ENCODE measurements around the gene PDE5A.
"Not testable (repeated sequence)": the region's sequence is repeated elsewhere in the genome, so short reads cannot be mapped to it uniquely, and the experiment has no call there.

The PDE5A gene

GRCh38 chr4:119628281-119629141 is at the start of gene PDE5A:
Gene PDE5A, minus strand, starts transcription at chr4:119628804. Its CDS starts 133 bp downstream, at chr4:119628671.
- peak; percentile 68 for DNase-seq

DNA sequence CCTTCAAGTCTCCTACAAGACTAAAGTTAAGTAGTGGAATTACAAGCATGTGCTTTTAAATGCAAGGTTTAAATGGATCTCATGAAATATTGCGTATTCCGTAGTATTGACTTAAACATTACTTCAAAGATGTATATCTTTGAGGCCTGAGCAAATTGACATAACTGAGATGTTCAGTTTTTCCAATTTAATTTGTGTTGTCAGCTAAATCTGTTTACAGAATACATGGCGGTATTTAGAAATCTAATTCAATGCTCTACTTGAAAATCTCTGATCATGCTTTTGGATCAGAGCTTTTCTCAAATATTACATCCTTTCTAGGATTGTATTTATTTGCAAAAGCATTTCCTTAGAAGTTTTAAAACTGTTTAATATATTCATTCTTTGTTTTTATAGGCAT is 47.5 kb upstream of the PDE5A start:
- DNase-seq, result no peak

DNA sequence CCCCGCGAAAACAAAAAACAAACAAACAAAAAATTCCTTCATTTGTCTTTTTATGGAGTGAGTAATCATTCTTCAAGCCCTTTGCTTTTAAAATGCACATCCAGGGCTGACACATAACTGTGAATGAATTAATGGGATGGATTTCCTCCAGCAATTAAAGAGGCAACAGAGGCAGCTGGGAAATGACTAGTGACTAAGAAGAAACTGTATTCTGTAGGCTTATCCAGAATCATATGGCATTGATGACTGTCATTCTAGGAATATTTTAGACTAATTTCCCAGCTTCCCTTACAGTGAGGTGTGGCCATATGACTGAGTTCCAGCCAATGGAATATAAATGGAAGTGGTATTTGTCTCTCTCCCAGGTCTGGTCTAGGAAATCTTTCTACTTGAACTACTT is 46.8 kb upstream of the PDE5A start:
- no peak for DNase-seq

DNA sequence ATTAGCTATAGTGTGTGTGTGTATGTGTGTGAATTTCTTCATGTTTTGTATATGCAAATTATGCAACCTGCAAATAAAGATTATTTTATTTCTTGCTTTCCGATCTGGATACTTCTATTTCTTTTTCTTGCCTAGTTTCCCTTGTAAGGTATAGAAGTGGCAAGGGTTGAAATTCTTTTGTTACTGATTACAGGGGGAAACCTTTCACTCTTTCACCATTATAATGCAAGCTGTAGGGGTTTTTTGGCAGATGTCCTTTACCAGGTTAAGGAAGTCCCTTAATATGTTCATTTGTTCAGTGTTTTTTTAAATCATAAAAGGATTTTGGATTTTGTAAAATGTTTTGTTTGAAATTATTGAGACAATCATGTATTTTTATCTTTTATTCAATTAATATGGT is 44.3 kb upstream of the PDE5A start:
- no peak for DNase-seq

- DNase-seq, result no peak
Measured at GRCh38 chr4:119672086-119672485, 43.5 kb upstream of the PDE5A start.

GRCh38 chr4:119671205-119671604 is 42.6 kb upstream of the PDE5A start:
- no peak for DNase-seq

DNA sequence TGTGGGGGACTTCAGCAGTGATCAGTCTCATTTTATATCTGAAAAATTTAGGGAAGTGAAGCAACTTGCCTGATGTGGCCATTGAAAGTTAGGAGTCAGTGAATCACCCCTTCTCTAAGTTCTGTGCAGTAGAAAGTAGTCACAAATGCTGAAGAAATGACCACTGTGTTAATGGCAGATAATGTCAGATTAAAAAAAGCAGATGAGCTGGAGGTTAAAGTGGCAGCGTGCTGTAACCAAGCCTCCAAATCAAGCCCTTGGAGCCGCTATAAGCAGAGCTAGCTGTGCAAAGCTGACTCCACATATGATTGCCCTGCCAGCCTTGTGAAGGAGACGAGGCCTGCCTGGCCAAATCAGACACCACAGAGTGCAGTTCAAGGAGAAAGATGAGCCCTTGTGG is 39.2 kb upstream of the PDE5A start:
- no peak for DNase-seq

- DNase-seq, result no peak
Measured at GRCh38 chr4:119666653-119667091, 38.1 kb upstream of the PDE5A start.

- DNase-seq, result no peak
Measured at GRCh38 chr4:119665752-119666151, 37.1 kb upstream of the PDE5A start.

GRCh38 chr4:119664168-119664907 is 35.7 kb upstream of the PDE5A start:
- DNase-seq, result no peak

DNA sequence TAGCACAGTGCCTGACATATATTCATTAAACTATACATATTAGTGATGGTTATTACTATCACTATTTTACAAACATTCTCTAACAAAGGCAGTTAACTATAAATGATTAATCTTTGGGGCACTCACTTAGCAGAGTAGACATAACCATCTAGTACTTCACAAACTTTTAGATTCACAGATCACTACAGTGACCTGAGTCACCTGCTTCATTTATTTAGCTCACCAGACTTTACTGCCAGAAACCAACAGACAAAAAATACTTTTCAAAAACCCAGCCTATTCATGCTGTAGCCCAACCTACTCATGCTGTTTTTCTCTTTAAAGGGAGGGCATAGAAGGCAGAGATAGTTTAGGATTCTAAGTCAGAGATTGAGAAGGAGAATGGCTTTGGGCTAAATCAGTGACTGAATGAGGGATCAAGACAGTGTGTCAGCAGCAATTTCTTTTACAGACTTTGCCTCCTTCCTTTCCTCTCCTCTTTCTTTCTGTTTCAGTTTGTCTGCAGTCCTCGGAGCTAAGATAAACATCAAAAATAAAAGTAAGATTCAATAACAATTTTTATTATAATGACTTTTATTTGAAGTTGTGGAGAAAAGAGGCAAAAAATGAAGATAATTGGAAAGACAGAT is 34.7 kb upstream of the PDE5A start:
- DNase-seq, result no peak

DNA sequence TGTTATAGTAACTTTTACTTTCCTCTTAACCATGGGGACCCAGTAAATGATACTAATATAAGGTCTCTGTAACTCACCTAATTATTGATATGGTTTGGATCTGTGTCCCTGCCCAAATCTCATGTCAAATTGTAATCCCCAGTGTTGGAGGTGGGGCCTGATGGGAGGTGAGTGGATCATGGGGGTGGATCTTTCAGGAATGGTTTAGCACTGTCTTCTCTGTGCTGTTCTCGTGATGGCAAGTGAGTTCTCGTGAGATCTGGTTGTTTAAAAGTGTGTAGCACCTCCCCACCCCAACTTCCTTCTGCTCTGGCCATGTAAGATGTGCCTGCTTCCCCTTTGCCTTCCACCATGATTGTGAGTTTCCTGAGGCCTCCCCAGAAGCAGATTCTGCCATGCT is 34.0 kb upstream of the PDE5A start:
- not testable (repeated sequence) for DNase-seq

DNA sequence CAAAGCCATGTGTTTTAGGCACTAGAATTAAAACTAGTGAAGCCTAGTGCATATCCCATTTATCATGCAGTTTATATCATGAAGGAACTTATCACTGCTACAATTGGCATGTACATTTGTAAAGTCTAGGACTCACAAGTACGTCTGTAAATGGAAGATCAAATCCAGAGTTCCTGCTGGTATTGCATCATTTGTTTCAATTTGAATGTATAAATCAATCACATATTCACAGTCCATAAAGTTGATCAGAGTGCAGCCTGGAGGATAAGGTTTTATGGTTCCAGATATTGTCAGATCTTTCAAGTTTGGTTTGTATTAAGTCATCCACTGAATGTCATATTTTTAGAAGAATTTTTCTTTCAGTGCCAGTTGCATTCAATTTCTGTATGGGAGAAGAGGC is 32.6 kb upstream of the PDE5A start:
- no peak for DNase-seq

GRCh38 chr4:119659576-119659975 is 31.0 kb upstream of the PDE5A start:
- DNase-seq, result no peak

GRCh38 chr4:119657111-119657611 is 28.6 kb upstream of the PDE5A start:
- DNase-seq, result no peak

- DNase-seq, result no peak
Measured at GRCh38 chr4:119656342-119656741, 27.7 kb upstream of the PDE5A start.

DNA sequence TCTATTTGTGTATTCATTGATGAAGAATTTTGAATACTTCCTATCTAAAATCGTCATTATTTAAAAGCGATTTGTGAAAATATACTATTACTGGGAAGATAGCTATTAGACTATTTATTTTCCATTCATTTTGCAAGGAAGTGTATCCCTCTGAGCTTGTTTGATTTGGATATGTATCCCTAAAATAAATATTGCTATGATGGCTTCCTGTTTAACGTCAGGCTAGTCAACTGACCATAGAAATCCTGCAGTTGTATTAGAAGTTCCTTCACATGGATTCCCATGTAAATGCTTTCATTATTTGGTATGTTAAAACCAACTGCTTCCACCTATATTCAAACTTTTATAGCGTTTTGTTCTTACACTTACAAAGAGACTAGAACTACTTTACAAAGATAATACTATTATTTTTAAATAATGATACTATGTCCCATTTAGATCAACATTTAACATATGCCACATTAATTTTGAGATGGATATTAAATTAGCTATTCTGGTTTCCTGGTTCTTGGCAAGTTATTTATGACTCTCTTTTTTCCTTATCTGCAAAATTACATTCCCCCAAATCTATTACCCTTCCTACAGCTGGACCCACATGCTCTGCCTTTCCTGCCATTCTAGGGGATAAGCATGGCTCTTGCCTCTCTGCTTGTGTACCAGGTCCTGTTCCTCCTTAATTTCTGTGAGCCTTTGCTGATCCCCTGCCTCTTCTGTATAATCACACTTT is 26.7 kb upstream of the PDE5A start:
- no peak for DNase-seq

DNA sequence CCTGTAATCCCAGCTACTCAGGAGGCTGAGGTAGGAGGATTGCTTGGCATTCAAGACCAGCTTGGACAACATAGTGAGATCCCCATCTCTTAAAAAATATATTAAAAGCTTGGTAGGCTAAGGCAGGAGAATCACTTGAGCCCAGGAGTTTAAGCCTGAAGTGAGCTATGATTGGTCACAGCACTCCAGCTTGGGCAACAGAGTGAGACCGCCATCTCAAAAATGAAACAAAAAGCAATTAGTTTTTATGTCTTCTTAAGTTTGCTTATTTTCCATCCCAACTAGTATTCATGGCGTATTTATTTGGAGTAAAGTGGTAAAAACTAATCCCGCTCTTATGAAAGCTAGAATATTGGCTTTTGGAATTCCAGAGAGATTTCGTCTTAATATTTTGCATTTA is 25.4 kb upstream of the PDE5A start:
- no peak for DNase-seq

GRCh38 chr4:119652998-119653397 is 24.4 kb upstream of the PDE5A start:
- DNase-seq, result no peak

GRCh38 chr4:119648398-119648797 is 19.8 kb upstream of the PDE5A start:
- DNase-seq, result no peak

GRCh38 chr4:119647558-119647957 is 19.0 kb upstream of the PDE5A start:
- DNase-seq, result no peak

DNA sequence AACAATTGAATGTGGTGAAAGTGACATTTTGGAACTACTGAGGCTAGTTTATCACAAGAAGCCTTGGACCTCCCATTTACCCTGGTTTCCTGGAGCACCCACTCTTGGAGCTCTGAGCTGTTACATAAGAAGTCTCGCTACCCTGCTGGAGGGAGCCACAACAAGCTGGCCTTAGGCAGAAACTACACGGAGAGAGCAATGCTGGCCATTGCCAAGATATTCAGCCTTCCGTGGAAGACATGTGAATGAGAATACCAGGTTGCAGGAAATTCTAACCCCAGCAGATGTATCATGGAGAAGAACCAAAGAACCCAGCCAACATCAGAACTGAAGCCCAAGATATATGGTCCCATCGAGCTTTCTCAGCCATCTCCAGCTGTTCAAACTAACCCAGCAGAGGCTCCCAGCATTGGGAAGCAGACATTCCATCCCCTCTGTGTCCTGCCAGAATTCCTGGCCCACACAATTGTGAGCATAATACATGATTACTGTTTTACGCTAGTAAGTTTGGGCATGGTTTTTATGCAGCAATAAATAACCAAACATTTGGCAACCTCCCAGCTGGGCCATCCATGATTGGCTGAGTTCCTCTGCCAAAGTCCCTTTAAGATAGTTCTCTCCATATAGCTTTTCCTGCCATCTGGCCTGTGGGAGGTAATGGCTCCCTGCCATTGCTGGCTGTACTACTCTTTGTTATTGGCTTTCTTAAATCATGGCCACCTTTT is 17.9 kb upstream of the PDE5A start:
- no peak for DNase-seq
